Uterus (tissue), 4 donors: ENCODE measurements around the gene RASAL2. TPM values are rescaled to one million over a fixed set of nuclear protein-coding genes. Genes with fewer than 3 reads are reported as not detected.
"Not testable (repeated sequence)": the region's sequence is repeated elsewhere in the genome, so short reads cannot be mapped to it uniquely, and the experiment has no call there.

ENCODE experiments used
- DNase-seq, 2 donors: peaks; one replicate each; pipeline ENCODE4 v3.0.0-alpha.2; 2019 to 2020
- H3K27ac ChIP-seq, 2 donors: fragments of 200-600 bp; sonication (generic); 1 replicate in 1 of 2; 2 replicates in 1 of 2; pipeline ENCODE4 v1.5.1; 2016 to 2018
- H3K27me3 ChIP-seq, 2 donors: fragments of 200-600 bp; sonication (generic); one replicate each; pipeline ENCODE4 v1.5.1; 2018 to 2019; ENCODE audit warnings: control low read depth in 1 of 2
- H3K36me3 ChIP-seq, 2 donors: fragments of 200-600 bp; sonication (generic); one replicate each; pipeline ENCODE4 v1.5.1; 2019; ENCODE audit warnings: control low read depth in 1 of 2
- H3K4me1 ChIP-seq, 2 donors: fragments of 200-600 bp; sonication (generic); one replicate each; pipeline ENCODE4 v1.5.1; 2018 to 2019; ENCODE audit warnings: control low read depth in 1 of 2
- H3K4me3 ChIP-seq, 2 donors: fragments of 200-600 bp; sonication (generic); 1 replicate in 1 of 2; 2 replicates in 1 of 2; pipeline ENCODE4 v1.5.1; 2018 to 2019; ENCODE audit warnings: mild to moderate bottlenecking in 1 of 2
- H3K9me3 ChIP-seq, 2 donors: fragments of 200-600 bp; sonication (generic); one replicate each; pipeline ENCODE4 v1.5.1; 2019; ENCODE audit warnings: control low read depth in 1 of 2
- CTCF ChIP-seq, 4 experiments: fragments of 200-600 bp in 2 of 4; fragments of 450-650 bp in 2 of 4; sonication (generic) in 2 of 4; IDR thresholded peaks; one replicate each; pipeline ENCODE4 v1.5.1; 2016 to 2019; ENCODE audit warnings: antibody characterized with exemption in 4 of 4, mild to moderate bottlenecking in 2 of 4, moderate library complexity in 1 of 4
- POLR2A ChIP-seq, 2 donors: fragments of 450-650 bp; IDR thresholded peaks; one replicate each; pipeline ENCODE4 v1.6.1; 2016; ENCODE audit warnings: antibody characterized with exemption in 2 of 2, mild to moderate bottlenecking in 1 of 2, moderate library complexity in 1 of 2
- intact Hi-C: fragments of 100-400 bp; cut with DNase I; formaldehyde crosslinking; loops from one replicate; pipeline ENCODE4 v1.15.1; 2023; ENCODE audit warnings: low total_unique reads
- total RNA-seq, 4 donors: library from RNA; depleted of rRNA in 3 of 4; stranded (reverse); fragments of >200 nt in 3 of 4; gene quantifications; one replicate each; pipeline versions ENCODE4 v1.1.0 to v1.2.4, GENCODE V29; 2014 to 2023
- donor health status: DM: yes; HTN: yes; CAD: no.

Gene RASAL2
- total RNA-seq, 4 donors from 2014 or later, result 10.0 to 42.5 (median 29.8) TPM

GRCh38 chr1:178086294-178086693 is 7.6 kb upstream of the RASAL2 start:
- H3K27me3 ChIP-seq, result no peaks in the 10 kb centered on the region
- H3K27ac ChIP-seq, result no peak overlapping the region
- TF ChIP-seq POLR2A (IDR thresholded peaks at IDR 0.05), result no peak
- TF ChIP-seq CTCF (IDR thresholded peaks at IDR 0.05), result no peak
- DNase-seq, result no peak
- no peaks in the 10 kb centered on the region for H3K36me3 ChIP-seq
- H3K9me3 ChIP-seq, result no peaks in the 10 kb centered on the region
- no peak overlapping the region for H3K4me3 ChIP-seq
- no peaks in the 10 kb centered on the region for H3K4me1 ChIP-seq
- intact Hi-C loops, result no loop called here

GRCh38 chr1:178086766-178087165 is 7.1 kb upstream of the RASAL2 start:
- no peak for DNase-seq
- no peak overlapping the region for H3K4me3 ChIP-seq
- H3K9me3 ChIP-seq, result no peaks in the 10 kb centered on the region
- TF ChIP-seq CTCF (IDR thresholded peaks at IDR 0.05) (no peak), POLR2A (IDR thresholded peaks at IDR 0.05) (no peak)
- no peaks in the 10 kb centered on the region for H3K36me3 ChIP-seq
- H3K4me1 ChIP-seq, result no peaks in the 10 kb centered on the region
- H3K27ac ChIP-seq, result no peak overlapping the region
- intact Hi-C loops, result no loop called here
- H3K27me3 ChIP-seq, result no peaks in the 10 kb centered on the region

GRCh38 chr1:178088651-178089050 is 5.3 kb upstream of the RASAL2 start:
- TF ChIP-seq CTCF (IDR thresholded peaks at IDR 0.05) (no peak), POLR2A (IDR thresholded peaks at IDR 0.05) (no peak)
- no peaks in the 10 kb centered on the region for H3K4me1 ChIP-seq
- DNase-seq, result no peak
- H3K4me3 ChIP-seq, result no peak overlapping the region
- H3K27me3 ChIP-seq, result no peaks in the 10 kb centered on the region
- no peaks in the 10 kb centered on the region for H3K9me3 ChIP-seq
- no peaks in the 10 kb centered on the region for H3K36me3 ChIP-seq
- intact Hi-C loops, result no loop called here
- H3K27ac ChIP-seq, result no peak overlapping the region

- DNase-seq, H3K36me3 ChIP-seq, H3K4me1 ChIP-seq, H3K27ac ChIP-seq, intact Hi-C loops, H3K27me3 ChIP-seq, H3K9me3 ChIP-seq, H3K4me3 ChIP-seq: not testable (repeated sequence)
Observed at GRCh38 chr1:178091454-178091853, 2.5 kb upstream of the RASAL2 start.

- no peak overlapping the region for H3K4me3 ChIP-seq
- no peak for TF ChIP-seq POLR2A (IDR thresholded peaks at IDR 0.05)
- TF ChIP-seq CTCF (IDR thresholded peaks at IDR 0.05), result no peak
- no peaks in the 10 kb centered on the region for H3K9me3 ChIP-seq
- peak overlapping the region in 1 of 2 donors; percentile 92 for H3K27ac ChIP-seq
- H3K27me3 ChIP-seq, result no peaks in the 10 kb centered on the region
- no peaks in the 10 kb centered on the region for H3K4me1 ChIP-seq
- no peak for DNase-seq
- H3K36me3 ChIP-seq, result no peaks in the 10 kb centered on the region
- intact Hi-C loops, result no loop called here
Observed at GRCh38 chr1:178091986-178092745, 1.7 kb upstream of the RASAL2 start.
